HepG2 (cell line): ENCODE measurements around the gene OXLD1. TPM values are rescaled to one million over a fixed set of nuclear protein-coding genes. Genes with fewer than 3 reads are reported as not detected.

Experiments used
- AHR ChIP-seq: IDR thresholded peaks from 2 replicates; pipeline ENCODE4 v1.6.1; 2018; ENCODE audit warnings: missing genetic modification reagents, missing compliant biosample characterization
- ARHGAP35 ChIP-seq: sonication (generic); formaldehyde crosslinking; IDR thresholded peaks from 2 replicates; pipeline ENCODE4 v1.9.0; 2022; ENCODE audit warnings: mild to moderate bottlenecking, inconsistent platforms, moderate library complexity, missing genetic modification reagents, borderline replicate concordance
- KAT8 ChIP-seq: IDR thresholded peaks from 2 replicates; pipeline ENCODE4 v1.6.1; 2016; ENCODE audit warnings: missing genetic modification reagents, missing compliant biosample characterization
- NFKBIZ ChIP-seq: IDR thresholded peaks from 2 replicates; pipeline ENCODE4 v1.6.1; 2018; ENCODE audit warnings: missing genetic modification reagents, missing compliant biosample characterization
- NFYB ChIP-seq: sonication (generic); formaldehyde crosslinking; IDR thresholded peaks from 2 replicates; pipeline ENCODE4 v1.4.0; 2020; ENCODE audit warnings: missing genetic modification reagents
- RARA ChIP-seq: IDR thresholded peaks from 2 replicates; pipeline ENCODE4 v1.6.1; 2016; ENCODE audit warnings: missing genetic modification reagents, missing compliant biosample characterization
- ZBTB3 ChIP-seq: sonication (generic); formaldehyde crosslinking; IDR thresholded peaks from 2 replicates; pipeline ENCODE4 v1.4.0; 2020; ENCODE audit warnings: low read depth, mild to moderate bottlenecking, moderate library complexity, missing genetic modification reagents, borderline replicate concordance
- ZNF512B ChIP-seq: sonication (generic); formaldehyde crosslinking; IDR thresholded peaks from 2 replicates; pipeline ENCODE4 v1.5.1; 2020; ENCODE audit warnings: missing genetic modification reagents, mild to moderate bottlenecking, borderline replicate concordance
- ZNF513 ChIP-seq: sonication (generic); formaldehyde crosslinking; conservative IDR thresholded peaks from 2 replicates; pipeline ENCODE4 v1.5.0; 2020; ENCODE audit warnings: missing genetic modification reagents
- ZNF691 ChIP-seq: sonication (generic); formaldehyde crosslinking; IDR thresholded peaks from 2 replicates; pipeline ENCODE4 v1.4.0; 2020; ENCODE audit warnings: missing genetic modification reagents, low read depth, mild to moderate bottlenecking, borderline replicate concordance
- ZNF780A ChIP-seq: sonication (generic); formaldehyde crosslinking; IDR thresholded peaks from 2 replicates; pipeline ENCODE4 v1.8.0; 2022; ENCODE audit warnings: mild to moderate bottlenecking, missing genetic modification reagents, moderate library complexity
- ZSCAN30 ChIP-seq: sonication (generic); formaldehyde crosslinking; IDR thresholded peaks from 2 replicates; pipeline ENCODE4 v1.5.0; 2020; ENCODE audit warnings: mild to moderate bottlenecking, missing genetic modification reagents
- polyA plus RNA-seq, 8 experiments: library from polyadenylated mRNA; depleted of rRNA in 3 of 8; stranded (reverse) in 7 of 8; unstranded in 1 of 8; fragments of >200 nt; fragmentation: Illumina TruSeq in 4 of 8; extraction: Trizol in 4 of 8; gene quantifications; 2 replicates each; pipeline versions ENCODE4 v1.2.1 to v1.2.3, GENCODE V29; 2011 to 2016; ENCODE audit warnings: low read depth in 4 of 8, missing spikeins in 1 of 8, mixed read lengths in 1 of 8; ENCODE audit not compliant: insufficient read depth in 1 of 8
- total RNA-seq, 5 experiments: library from RNA; depleted of rRNA; stranded (reverse); fragments of >200 nt; fragmentation: Illumina TruSeq; extraction: Trizol; gene quantifications; 2 replicates each; pipeline ENCODE4 v1.2.3, GENCODE V29; 2016; ENCODE audit warnings: low read depth in 1 of 5
- TF ChIP-seq, protein P1 (sequence below), 2 experiments: IDR thresholded peaks; 2 replicates each; pipeline ENCODE4 v1.6.1; 2011 to 2012; ENCODE audit warnings: low read length in 2 of 2, borderline replicate concordance in 1 of 2, low read depth in 1 of 2, mild to moderate bottlenecking in 1 of 2, moderate library complexity in 1 of 2
- TF ChIP-seq, protein P2 (sequence below): sonication (generic); formaldehyde crosslinking; IDR thresholded peaks from 2 replicates; pipeline ENCODE4 v1.5.1; 2020; ENCODE audit warnings: mild to moderate bottlenecking, missing genetic modification reagents, moderate library complexity

The OXLD1 gene
- total and polyA plus RNA-seq, 2 of the 13 experiments (the other 11 are each of a cell fraction or from before 2014, with no cell fraction given), result 27.1 to 37.5 TPM

- TF ChIP-seq, protein P1, sequence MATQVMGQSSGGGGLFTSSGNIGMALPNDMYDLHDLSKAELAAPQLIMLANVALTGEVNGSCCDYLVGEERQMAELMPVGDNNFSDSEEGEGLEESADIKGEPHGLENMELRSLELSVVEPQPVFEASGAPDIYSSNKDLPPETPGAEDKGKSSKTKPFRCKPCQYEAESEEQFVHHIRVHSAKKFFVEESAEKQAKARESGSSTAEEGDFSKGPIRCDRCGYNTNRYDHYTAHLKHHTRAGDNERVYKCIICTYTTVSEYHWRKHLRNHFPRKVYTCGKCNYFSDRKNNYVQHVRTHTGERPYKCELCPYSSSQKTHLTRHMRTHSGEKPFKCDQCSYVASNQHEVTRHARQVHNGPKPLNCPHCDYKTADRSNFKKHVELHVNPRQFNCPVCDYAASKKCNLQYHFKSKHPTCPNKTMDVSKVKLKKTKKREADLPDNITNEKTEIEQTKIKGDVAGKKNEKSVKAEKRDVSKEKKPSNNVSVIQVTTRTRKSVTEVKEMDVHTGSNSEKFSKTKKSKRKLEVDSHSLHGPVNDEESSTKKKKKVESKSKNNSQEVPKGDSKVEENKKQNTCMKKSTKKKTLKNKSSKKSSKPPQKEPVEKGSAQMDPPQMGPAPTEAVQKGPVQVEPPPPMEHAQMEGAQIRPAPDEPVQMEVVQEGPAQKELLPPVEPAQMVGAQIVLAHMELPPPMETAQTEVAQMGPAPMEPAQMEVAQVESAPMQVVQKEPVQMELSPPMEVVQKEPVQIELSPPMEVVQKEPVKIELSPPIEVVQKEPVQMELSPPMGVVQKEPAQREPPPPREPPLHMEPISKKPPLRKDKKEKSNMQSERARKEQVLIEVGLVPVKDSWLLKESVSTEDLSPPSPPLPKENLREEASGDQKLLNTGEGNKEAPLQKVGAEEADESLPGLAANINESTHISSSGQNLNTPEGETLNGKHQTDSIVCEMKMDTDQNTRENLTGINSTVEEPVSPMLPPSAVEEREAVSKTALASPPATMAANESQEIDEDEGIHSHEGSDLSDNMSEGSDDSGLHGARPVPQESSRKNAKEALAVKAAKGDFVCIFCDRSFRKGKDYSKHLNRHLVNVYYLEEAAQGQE (IDR thresholded peaks at IDR 0.05; ENCODE audit: borderline replicate concordance in 1 of 2, low read depth in 1 of 2, low read length in 2 of 2), result no peak
- no peak for TF ChIP-seq ZNF513 (CRISPR knock-in tag)
- no peak for TF ChIP-seq ZNF780A
- TF ChIP-seq, protein P2, sequence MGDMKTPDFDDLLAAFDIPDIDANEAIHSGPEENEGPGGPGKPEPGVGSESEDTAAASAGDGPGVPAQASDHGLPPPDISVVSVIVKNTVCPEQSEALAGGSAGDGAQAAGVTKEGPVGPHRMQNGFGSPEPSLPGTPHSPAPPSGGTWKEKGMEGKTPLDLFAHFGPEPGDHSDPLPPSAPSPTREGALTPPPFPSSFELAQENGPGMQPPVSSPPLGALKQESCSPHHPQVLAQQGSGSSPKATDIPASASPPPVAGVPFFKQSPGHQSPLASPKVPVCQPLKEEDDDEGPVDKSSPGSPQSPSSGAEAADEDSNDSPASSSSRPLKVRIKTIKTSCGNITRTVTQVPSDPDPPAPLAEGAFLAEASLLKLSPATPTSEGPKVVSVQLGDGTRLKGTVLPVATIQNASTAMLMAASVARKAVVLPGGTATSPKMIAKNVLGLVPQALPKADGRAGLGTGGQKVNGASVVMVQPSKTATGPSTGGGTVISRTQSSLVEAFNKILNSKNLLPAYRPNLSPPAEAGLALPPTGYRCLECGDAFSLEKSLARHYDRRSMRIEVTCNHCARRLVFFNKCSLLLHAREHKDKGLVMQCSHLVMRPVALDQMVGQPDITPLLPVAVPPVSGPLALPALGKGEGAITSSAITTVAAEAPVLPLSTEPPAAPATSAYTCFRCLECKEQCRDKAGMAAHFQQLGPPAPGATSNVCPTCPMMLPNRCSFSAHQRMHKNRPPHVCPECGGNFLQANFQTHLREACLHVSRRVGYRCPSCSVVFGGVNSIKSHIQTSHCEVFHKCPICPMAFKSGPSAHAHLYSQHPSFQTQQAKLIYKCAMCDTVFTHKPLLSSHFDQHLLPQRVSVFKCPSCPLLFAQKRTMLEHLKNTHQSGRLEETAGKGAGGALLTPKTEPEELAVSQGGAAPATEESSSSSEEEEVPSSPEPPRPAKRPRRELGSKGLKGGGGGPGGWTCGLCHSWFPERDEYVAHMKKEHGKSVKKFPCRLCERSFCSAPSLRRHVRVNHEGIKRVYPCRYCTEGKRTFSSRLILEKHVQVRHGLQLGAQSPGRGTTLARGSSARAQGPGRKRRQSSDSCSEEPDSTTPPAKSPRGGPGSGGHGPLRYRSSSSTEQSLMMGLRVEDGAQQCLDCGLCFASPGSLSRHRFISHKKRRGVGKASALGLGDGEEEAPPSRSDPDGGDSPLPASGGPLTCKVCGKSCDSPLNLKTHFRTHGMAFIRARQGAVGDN, result peak; percentile 60
- 0 out of 2 replicates have a peak, but pooled peaks have one; percentile 13 for TF ChIP-seq RARA (CRISPR knock-in tag)
- TF ChIP-seq ZBTB3 (CRISPR knock-in tag), result no peak
- no peak for TF ChIP-seq ZNF512B
- TF ChIP-seq ZNF691 (CRISPR knock-in tag), result no peak
- no peak for TF ChIP-seq ZSCAN30
- TF ChIP-seq KAT8 (CRISPR knock-in tag), result 0 out of 2 replicates have a peak, but pooled peaks have one; percentile 44
- no peak for TF ChIP-seq NFYB (CRISPR knock-in tag)
- no peak for TF ChIP-seq NFKBIZ (CRISPR knock-in tag)
- 0 out of 2 replicates have a peak, but pooled peaks have one; percentile 33 for TF ChIP-seq AHR
- TF ChIP-seq ARHGAP35, result 0 out of 2 replicates have a peak, but pooled peaks have one; percentile 33
Measured at GRCh38 chr17:81652906-81653771, 13.3 kb downstream of the OXLD1 start (continued).
